GM12878 (cell line): ENCODE measurements around the gene SPDYA. TPM values are rescaled to one million over a fixed set of nuclear protein-coding genes. Genes with fewer than 3 reads are reported as not detected.

Experiments
- ATAC-seq: fragments of 200-7000 bp; cut with Tn5 transposase; 3 replicates; pipeline ENCODE4 v1.9.1; 2020; ENCODE audit warnings: mild to moderate bottlenecking, moderate library complexity
- BruUV-seq: library from RNA; stranded (reverse); fragments of 400-500 nt; replicated peaks from 2 replicates; lab custom pipeline; 2021; lab: Mats Ljungman, UMichigan
- CTCF ChIA-PET: fragments of 300-600 bp; sonication (Branson Sonifier 250); formaldehyde crosslinking; extraction: SDS; loops from one replicate; lab custom pipeline; 2021; ENCODE audit warnings: inconsistent platforms; lab: Yijun Ruan, JAX
- POLR2A ChIA-PET: fragments of 350-600 bp; formaldehyde crosslinking; extraction: SDS; loops from one replicate; lab custom pipeline; 2021; ENCODE audit warnings: inconsistent platforms; lab: Charles Lee
- RAD21 ChIA-PET: fragments of 300-600 bp; sonication (Branson Sonifier 250); formaldehyde crosslinking; loops from one replicate; lab custom pipeline; 2023; ENCODE audit warnings: antibody characterized with exemption; ENCODE audit not compliant: unreplicated experiment; lab: Charles Lee
- SMC1A ChIA-PET: fragments of 300-600 bp; sonication (Branson Sonifier 250); formaldehyde crosslinking; loops from one replicate; lab custom pipeline; 2023; ENCODE audit not compliant: unreplicated experiment, uncharacterized antibody; lab: Charles Lee
- DNase-seq: peaks from one replicate; pipeline ENCODE4 v3.0.0-alpha.2; 2011; ENCODE audit warnings: low read depth, low spot score
- FAIRE-seq: peaks from 3 replicates; lab custom pipeline; 2011; peaks lifted over from hg19 to GRCh38; lab: Jason Lieb, UNC
- H2AFZ ChIP-seq: 2 replicates; pipeline ENCODE4 v1.6.0; 2011; ENCODE audit warnings: low read depth, low read length, control low read depth; ENCODE audit not compliant: control insufficient read depth
- H3K27ac ChIP-seq: 2 replicates; pipeline ENCODE4 v1.5.1; 2011; ENCODE audit warnings: control low read depth; ENCODE audit not compliant: control insufficient read depth, insufficient read depth
- H3K27me3 ChIP-seq, 2 experiments: replicated peaks in 1 of 2; 2 replicates each; pipeline versions ENCODE4 v1.6.0 to v1.6.1; 2011; ENCODE audit warnings: low read length in 1 of 2; ENCODE audit not compliant: control insufficient read depth in 2 of 2, insufficient read depth in 2 of 2
- H3K36me3 ChIP-seq, 2 experiments: 2 replicates each; pipeline ENCODE4 v1.5.1; 2011; ENCODE audit warnings: low read length in 1 of 2; ENCODE audit not compliant: control insufficient read depth in 2 of 2, insufficient read depth in 2 of 2
- H3K4me1 ChIP-seq: 2 replicates; pipeline ENCODE4 v1.6.1; 2011; ENCODE audit warnings: mild to moderate bottlenecking, low read length, moderate library complexity, mixed read lengths; ENCODE audit not compliant: control insufficient read depth, insufficient read depth
- H3K4me2 ChIP-seq: 2 replicates; pipeline ENCODE4 v1.6.0; 2011; ENCODE audit warnings: control low read depth; ENCODE audit not compliant: control insufficient read depth, insufficient read depth
- H3K4me3 ChIP-seq: fragments of 200-600 bp; sonication (generic); 2 replicates; pipeline ENCODE4 v1.5.1; 2016
- H3K79me2 ChIP-seq: 2 replicates; pipeline ENCODE4 v1.6.0; 2011; ENCODE audit warnings: low read length; ENCODE audit not compliant: control insufficient read depth, insufficient read depth
- H3K9ac ChIP-seq: 2 replicates; pipeline ENCODE4 v1.8.0; 2011; ENCODE audit warnings: low read length, control low read depth, mixed read lengths; ENCODE audit not compliant: control insufficient read depth, insufficient read depth
- H3K9me3 ChIP-seq: replicated peaks from 3 replicates; pipeline ENCODE4 v1.5.1; 2011; ENCODE audit warnings: mild to moderate bottlenecking, low read length; ENCODE audit not compliant: control insufficient read depth, insufficient read depth
- H4K20me1 ChIP-seq: 2 replicates; pipeline ENCODE4 v1.6.0; 2011; ENCODE audit not compliant: control insufficient read depth, insufficient read depth
- ELK1 ChIP-seq: IDR thresholded peaks from 2 replicates; pipeline ENCODE4 v1.6.1; 2012; ENCODE audit warnings: low read depth, low read length, improper control_type of control experiment
- ESRRA ChIP-seq: IDR thresholded peaks from 2 replicates; pipeline ENCODE4 v1.6.1; 2012; ENCODE audit warnings: mild to moderate bottlenecking, low read length, improper control_type of control experiment
- HSF1 ChIP-seq: fragments of 150-350 bp; IDR thresholded peaks from 2 replicates; pipeline ENCODE4 v1.6.1; 2014; ENCODE audit warnings: mild to moderate bottlenecking, low read depth, low read length
- IKZF2 ChIP-seq, 2 experiments: fragments of 450-650 bp; IDR thresholded peaks; 2 replicates each; pipeline ENCODE4 v1.6.1; 2017; ENCODE audit warnings: mild to moderate bottlenecking in 2 of 2, moderate library complexity in 2 of 2
- JUND ChIP-seq: IDR thresholded peaks from 2 replicates; pipeline ENCODE4 v1.6.1; 2012; ENCODE audit warnings: low read depth, mild to moderate bottlenecking, low read length, improper control_type of control experiment, moderate library complexity
- TARDBP ChIP-seq: IDR thresholded peaks from 2 replicates; pipeline ENCODE4 v1.6.1; 2016; ENCODE audit warnings: borderline replicate concordance
- WGBS: methylation state at CpG from one replicate; pipeline ENCODE4 v1.1.6; 2016; ENCODE audit warnings: low lambda C conversion rate; ENCODE audit not compliant: insufficient replicate concordance, insufficient coverage; ENCODE audit errors: missing lambda C conversion rate; 5-methylcytosine and 5-hydroxymethylcytosine counted together
- in situ Hi-C: fragments of 300-500 bp; cut with MboI; formaldehyde crosslinking; loops from 9 replicates; pipeline ENCODE4 v1.14.3; 2018; ENCODE audit warnings: mixed read lengths
- intact Hi-C: fragments of 100-400 bp; cut with micrococcal nuclease; formaldehyde crosslinking; loops from one replicate; pipeline ENCODE4 v1.14.2; 2022; ENCODE audit not compliant: unreplicated experiment
- polyA plus RNA-seq, 11 experiments: library from polyadenylated mRNA; depleted of rRNA in 4 of 11; unstranded in 6 of 11; stranded (reverse) in 5 of 11; fragments of >200 nt; fragmentation: Nextera tagmentation in 4 of 11; fragmentation: Illumina TruSeq in 1 of 11; extraction: Ambion mirVana in 4 of 11; extraction: Trizol in 1 of 11; gene quantifications; 1 replicate in 1 of 11; 2 replicates in 10 of 11; pipeline versions ENCODE4 v1.2.1 to v1.2.3, GENCODE V29; 2011 to 2016; ENCODE audit warnings: inconsistent platforms in 2 of 11, missing spikeins in 2 of 11, low read depth in 1 of 11
- total RNA-seq, 4 experiments: library from RNA; depleted of rRNA in 3 of 4; stranded (reverse); fragments of >200 nt in 3 of 4; fragmentation: Illumina TruSeq in 1 of 4; extraction: Trizol in 1 of 4; gene quantifications; 2 replicates each; pipeline versions ENCODE4 v1.2.1 to v1.2.3, GENCODE V29; 2013 to 2021

The SPDYA gene
- total and polyA plus RNA-seq, 10 of the 15 experiments (the other 5 are each of a cell fraction or from before 2014, with no cell fraction given): 0.12 to 2.4 (median 0.50) TPM

GRCh38 chr2:28768422-28768821 is 42.2 kb upstream of the SPDYA start (continued):
- TF ChIP-seq ELK1 (no peak), JUND (no peak)

- Histone ChIP-seq H3K4me3 (no peak overlapping the region), H3K27ac (no peak overlapping the region), H3K9me3 (peaks cover 1% of the 10 kb centered on the region; the same call in 2 of the 3 replicates), H3K9ac (no peak overlapping the region), H3K79me2 (peaks cover 86% of the 10 kb centered on the region), H4K20me1 (no peaks in the 10 kb centered on the region; the same call in 1 of the 2 replicates), H3K4me1 (no peaks in the 10 kb centered on the region), H2AFZ (no peak overlapping the region), H3K27me3 (no peaks in the 10 kb centered on the region), H3K4me2 (no peak overlapping the region), H3K36me3 (no peaks in the 10 kb centered on the region; a peak in 2 of 4 replicates)
- 87% methylated on average over 5 of the region's 5 CpGs for WGBS
- no peak for FAIRE-seq
- no TSS peak for BruUV-seq
- in situ Hi-C loops (no loop called here), intact Hi-C loops (no loop called here)
- ChIA-PET SMC1A (interaction anchor here (1.5 to 1.9 kb wide), 3 partner anchors 8 to 175 kb away, joined by 3 to 5 read pairs (median 5); no protein-coding TSS in a partner anchor), CTCF (interaction anchor here (1.1 to 2.5 kb wide), 3 partner anchors 9 to 203 kb away, joined by 3 to 13 read pairs (median 3); no protein-coding TSS in a partner anchor), POLR2A (interaction anchor here (0.6 to 0.9 kb wide), 2 partner anchors 147 to 174 kb away, joined by 3 read pairs; no protein-coding TSS in a partner anchor), RAD21 (no interaction called here)
- ATAC-seq: no peak
- no peak for DNase-seq
- no peak for TF ChIP-seq TARDBP
- no peak for TF ChIP-seq IKZF2 (IDR thresholded peaks at IDR 0.05)
- no peak for TF ChIP-seq HSF1
- no peak for TF ChIP-seq ESRRA
Measured at GRCh38 chr2:28768952-28769351, 41.7 kb upstream of the SPDYA start.
